T-helper 9 cell (primary cell): ENCODE measurements around the gene TULP4.
"Not testable (repeated sequence)": the region's sequence is repeated elsewhere in the genome, so short reads cannot be mapped to it uniquely, and the experiment has no call there.

ENCODE experiments used
- DNase-seq: peaks from one replicate; pipeline ENCODE4 v3.0.0-alpha.2; 2020

The TULP4 gene

GRCh38 chr6:158296854-158297324 lies 15.4 kb upstream of the TULP4 start:
- not testable (repeated sequence) for DNase-seq

- not testable (repeated sequence) for DNase-seq
Measured at GRCh38 chr6:158297657-158298056, 14.6 kb upstream of the TULP4 start.

- DNase-seq = not testable (repeated sequence)
Measured at GRCh38 chr6:158300306-158301143, 11.7 kb upstream of the TULP4 start.

DNA sequence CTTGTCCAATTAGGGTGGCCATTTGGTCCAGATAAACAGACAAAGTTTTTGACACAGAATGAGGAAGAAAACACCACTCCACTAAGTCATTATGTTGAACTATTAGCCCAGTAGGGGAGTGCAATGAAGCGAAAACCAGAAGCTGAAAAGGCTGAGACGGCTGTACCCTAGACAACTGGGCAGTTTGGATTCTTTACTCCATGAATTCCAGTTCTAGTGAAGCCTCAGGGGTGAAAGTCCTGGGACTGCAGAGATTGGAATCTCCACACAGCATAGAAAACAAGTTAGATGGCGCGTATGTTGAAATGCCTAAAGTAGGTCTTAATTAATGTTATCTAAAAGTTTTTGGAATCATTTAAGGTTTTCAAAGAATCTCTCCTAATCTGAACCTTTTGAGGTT lies 10.7 kb upstream of the TULP4 start:
- DNase-seq = not testable (repeated sequence)

- DNase-seq = not testable (repeated sequence)
Measured at GRCh38 chr6:158302195-158302796, 10.0 kb upstream of the TULP4 start.

- DNase-seq = no peak
Measured at GRCh38 chr6:158303210-158303731, 9.0 kb upstream of the TULP4 start.

- no peak for DNase-seq
Measured at GRCh38 chr6:158304254-158304653, 8.0 kb upstream of the TULP4 start.

DNA sequence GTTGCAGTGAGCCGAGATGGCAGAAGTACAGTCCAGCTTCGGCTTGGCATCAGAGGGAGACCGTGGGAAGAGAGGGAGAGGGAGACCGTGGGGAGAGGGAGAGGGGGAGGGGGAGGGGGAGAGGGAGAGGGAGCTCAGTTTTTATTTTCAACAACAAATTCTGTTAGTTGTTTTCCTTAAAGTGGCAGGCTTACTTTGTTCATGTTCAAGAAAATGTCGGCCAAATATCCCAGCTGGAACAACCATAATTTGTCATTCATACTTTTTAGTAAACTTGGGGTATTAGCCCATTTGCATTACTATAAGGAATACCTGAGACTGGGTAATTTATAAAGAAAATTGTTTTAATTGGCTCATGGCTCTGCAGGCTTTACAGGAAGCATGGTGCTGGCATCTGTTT lies 2.5 kb upstream of the TULP4 start:
- no peak for DNase-seq

GRCh38 chr6:158311193-158311592 lies 1.1 kb upstream of the TULP4 start:
- no peak for DNase-seq

GRCh38 chr6:158311626-158312025 lies 639 bp upstream of the TULP4 start:
- no peak for DNase-seq

GRCh38 chr6:158312672-158313397 lies 570 bp downstream of the TULP4 start:
- DNase-seq = no peak

DNA sequence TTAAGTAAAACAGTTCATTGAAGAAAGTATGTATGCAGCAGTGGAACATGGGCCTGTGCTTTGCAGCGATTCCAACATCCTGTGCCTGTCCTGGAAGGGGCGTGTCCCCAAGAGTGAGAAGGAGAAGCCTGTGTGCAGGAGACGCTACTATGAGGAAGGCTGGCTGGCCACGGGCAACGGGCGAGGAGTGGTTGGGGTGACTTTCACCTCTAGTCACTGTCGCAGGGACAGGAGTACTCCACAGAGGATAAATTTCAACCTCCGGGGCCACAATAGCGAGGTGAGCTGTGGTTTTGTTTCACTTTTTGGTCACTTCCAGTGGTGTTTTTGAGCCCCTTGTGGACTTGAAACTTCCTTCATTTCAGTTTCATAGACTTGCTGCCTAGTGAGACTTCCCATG lies 1.7 kb downstream of the TULP4 start:
- no peak for DNase-seq

GRCh38 chr6:158314737-158315136 lies 2.5 kb downstream of the TULP4 start:
- no peak for DNase-seq

- no peak for DNase-seq
Measured at GRCh38 chr6:158316022-158316421, 3.8 kb downstream of the TULP4 start.

GRCh38 chr6:158321960-158322359 lies 9.7 kb downstream of the TULP4 start:
- no peak for DNase-seq

DNA sequence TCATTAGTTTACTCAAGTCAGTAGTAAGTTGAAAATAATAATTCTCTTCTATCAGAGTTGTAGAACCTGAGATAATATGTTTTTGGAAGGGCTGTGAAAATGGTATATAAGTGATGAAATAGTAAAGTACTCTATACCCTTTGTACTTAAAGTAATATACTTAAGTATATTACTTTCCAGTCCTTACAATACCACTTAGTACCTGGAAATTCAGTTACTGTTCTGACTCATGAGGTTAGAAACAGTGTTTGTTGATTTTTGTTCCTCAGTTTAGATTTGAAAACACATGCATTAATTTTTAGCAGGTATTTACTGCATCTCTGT lies 10.1 kb downstream of the TULP4 start:
- DNase-seq = no peak

DNA sequence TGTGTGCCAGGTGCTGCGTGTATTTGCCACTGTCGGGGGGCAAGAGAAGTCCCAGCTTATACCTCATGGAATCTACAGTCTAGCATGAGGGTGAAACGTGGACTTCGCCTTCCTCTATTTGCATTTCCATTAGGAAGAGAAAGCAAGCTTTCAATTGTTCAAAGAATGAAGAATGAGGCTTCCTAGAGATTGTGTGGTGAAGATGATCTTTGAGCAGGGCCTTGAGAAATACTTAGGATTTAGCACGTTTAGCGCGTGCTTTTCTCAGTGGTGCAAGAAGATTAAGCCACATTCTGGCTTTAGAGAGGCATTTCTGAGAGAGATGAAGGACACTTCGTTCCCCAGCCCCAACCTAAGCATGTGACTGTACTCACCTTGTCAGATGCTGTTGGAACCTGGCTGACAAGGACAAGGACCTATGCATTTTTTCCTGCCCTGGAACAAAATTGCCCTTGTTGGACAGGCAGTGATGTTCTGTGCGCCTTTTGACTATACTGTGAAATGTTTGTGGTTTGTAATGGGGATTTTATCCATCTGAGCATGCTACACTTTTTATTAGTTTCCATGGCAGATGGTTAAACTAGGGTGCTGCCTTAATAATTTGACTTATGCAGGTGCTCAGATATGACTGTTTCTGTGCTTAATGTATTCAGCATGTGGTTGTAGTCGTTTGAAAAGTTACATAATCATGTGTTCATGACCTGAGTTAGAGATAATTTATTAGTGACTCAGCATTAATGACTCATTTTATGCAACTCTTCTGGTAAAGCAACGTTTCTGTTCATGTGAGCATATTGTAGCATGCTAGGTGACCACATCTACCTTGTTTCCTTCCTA lies 10.7 kb downstream of the TULP4 start:
- DNase-seq = no peak

- DNase-seq = no peak
Measured at GRCh38 chr6:158323561-158323958, 11.3 kb downstream of the TULP4 start.

DNA sequence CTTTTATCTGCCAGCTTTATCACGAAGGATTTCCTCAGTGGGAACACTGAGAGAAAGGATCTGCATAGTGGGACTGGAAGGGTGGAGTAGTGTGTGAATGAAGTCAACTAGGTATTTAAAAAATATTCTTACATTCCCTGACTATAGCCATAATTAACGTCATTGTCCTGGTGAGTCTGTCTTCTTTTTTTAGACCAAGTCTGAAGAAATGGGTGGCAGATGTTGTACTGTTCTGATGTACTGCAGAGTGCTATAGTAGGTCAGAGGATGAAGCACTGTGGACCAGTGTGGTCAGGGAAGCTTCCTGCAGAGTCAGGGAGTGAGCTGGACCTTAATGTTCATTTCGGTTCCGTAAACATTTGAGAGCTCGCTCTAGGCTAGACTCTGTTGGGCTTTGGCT lies 11.9 kb downstream of the TULP4 start:
- no peak for DNase-seq

- DNase-seq = no peak
Measured at GRCh38 chr6:158327211-158327610, 14.9 kb downstream of the TULP4 start.

DNA sequence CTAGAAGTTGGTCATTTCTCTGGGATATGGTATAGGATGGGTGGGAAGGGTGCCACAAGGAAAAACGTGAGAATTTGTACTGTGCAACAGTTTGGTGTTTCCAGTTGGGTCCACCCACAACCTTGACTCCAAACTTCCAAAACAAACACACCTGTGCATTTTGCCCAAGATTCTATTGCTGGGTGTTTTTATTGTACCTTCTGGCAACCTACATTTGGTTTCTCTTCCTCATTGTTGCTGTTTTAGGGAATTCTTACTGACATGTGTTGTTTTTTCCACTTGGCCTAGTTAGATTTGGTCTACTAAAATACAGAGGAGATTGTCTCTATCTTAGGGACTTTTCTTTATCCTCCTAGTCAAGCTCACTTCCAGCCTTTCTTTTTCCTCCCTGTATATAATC lies 16.7 kb downstream of the TULP4 start:
- DNase-seq = no peak

- no peak for DNase-seq
Measured at GRCh38 chr6:158329531-158329930, 17.3 kb downstream of the TULP4 start.

GRCh38 chr6:158330016-158330415 lies 17.8 kb downstream of the TULP4 start:
- DNase-seq = no peak
